ENCODE data around the gene TUBGCP2.
A peak's percentile ranks its signal among the peaks of the same experiment; 100 is the strongest.

TUBGCP2 gene

GRCh38 chr10:133306941-133307379 is 1.7 kb downstream of the TUBGCP2 start:
- FAIRE-seq (no peak), DNase-seq (ENCODE audit: low spot score) (no peak)

- DNase-seq (ENCODE audit: low spot score): no peak
- FAIRE-seq: no peak
Measured at GRCh38 chr10:133306097-133306476, 2.6 kb downstream of the TUBGCP2 start.

- FAIRE-seq (no peak), DNase-seq (ENCODE audit: low spot score) (no peak)
Measured at GRCh38 chr10:133303206-133303605, 5.5 kb downstream of the TUBGCP2 start.

DNA sequence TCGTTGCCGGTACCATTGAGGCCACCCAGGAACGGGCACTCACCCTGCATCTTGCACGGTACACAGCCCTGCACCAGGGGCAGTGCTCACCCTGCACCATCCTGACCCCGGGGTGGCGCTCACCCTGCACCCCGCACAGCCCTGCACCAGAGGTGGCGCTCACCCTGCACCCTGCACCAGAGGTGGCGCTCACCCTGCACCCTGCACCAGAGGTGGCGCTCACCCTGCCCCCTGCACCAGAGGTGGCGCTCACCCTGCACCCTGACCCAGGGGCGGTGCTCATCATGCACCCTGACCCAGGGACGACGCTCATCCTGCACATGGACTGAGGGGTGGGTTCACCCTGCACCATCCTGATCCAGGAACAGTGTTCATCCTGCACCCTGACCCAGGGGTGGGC is 6.4 kb downstream of the TUBGCP2 start:
- DNase-seq (ENCODE audit: low spot score) (no peak), FAIRE-seq (no peak)

- DNase-seq (ENCODE audit: low spot score) (no peak), FAIRE-seq (no peak)
Measured at GRCh38 chr10:133299738-133300137, 8.9 kb downstream of the TUBGCP2 start.

DNA sequence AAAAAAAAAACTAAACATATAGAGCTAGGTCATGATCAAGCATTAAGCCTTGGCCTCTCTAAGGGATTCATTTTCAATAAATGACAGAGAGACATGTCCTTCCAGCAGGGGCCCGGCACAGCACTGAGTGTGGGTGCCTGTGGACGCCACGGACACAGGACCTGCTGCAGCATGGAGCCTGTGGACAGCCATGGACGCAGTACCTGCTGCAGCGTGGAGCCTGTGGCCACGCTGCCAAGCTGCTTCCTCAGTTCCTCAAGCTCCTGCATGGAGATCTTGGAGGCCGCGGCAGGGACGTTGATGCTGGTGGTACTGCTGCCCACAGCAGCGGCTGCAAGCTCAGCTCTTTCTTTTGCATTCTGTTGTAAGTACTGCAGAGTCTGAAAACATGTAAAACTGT is 9.4 kb downstream of the TUBGCP2 start:
- no peak for DNase-seq (ENCODE audit: low spot score)
- FAIRE-seq: no peak

DNA sequence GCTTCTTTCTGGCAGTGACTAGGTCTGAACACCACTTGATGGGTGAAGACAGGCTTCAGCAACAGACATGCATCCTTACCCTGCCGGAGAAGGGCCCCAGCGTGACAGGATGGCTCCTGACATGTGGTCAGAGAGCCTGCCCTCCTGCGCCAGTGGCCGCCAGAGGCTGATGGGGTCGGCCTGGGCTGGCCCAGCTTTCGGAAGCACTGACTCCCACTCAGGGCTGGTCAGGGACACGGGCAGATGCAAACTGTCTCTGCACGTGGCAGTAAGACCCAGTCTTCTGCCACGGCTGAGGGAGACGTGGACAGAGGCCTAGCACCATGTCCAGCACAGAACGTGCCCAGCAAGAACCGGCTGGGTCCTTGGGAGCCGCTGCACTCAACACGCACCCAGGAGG is 10.2 kb downstream of the TUBGCP2 start:
- DNase-seq (ENCODE audit: low spot score) (no peak), FAIRE-seq (no peak)

- FAIRE-seq: no peak
- no peak for DNase-seq (ENCODE audit: low spot score)
Measured at GRCh38 chr10:133297504-133297903, 11.2 kb downstream of the TUBGCP2 start.

GRCh38 chr10:133295426-133296320 is 13.0 kb downstream of the TUBGCP2 start:
- FAIRE-seq (no peak), DNase-seq (ENCODE audit: low spot score) (no peak)

- FAIRE-seq (no peak), DNase-seq (ENCODE audit: low spot score) (no peak)
Measured at GRCh38 chr10:133294189-133294588, 14.5 kb downstream of the TUBGCP2 start.

- FAIRE-seq (no peak), DNase-seq (ENCODE audit: low spot score) (no peak)
Measured at GRCh38 chr10:133293810-133294119, 14.9 kb downstream of the TUBGCP2 start.

DNA sequence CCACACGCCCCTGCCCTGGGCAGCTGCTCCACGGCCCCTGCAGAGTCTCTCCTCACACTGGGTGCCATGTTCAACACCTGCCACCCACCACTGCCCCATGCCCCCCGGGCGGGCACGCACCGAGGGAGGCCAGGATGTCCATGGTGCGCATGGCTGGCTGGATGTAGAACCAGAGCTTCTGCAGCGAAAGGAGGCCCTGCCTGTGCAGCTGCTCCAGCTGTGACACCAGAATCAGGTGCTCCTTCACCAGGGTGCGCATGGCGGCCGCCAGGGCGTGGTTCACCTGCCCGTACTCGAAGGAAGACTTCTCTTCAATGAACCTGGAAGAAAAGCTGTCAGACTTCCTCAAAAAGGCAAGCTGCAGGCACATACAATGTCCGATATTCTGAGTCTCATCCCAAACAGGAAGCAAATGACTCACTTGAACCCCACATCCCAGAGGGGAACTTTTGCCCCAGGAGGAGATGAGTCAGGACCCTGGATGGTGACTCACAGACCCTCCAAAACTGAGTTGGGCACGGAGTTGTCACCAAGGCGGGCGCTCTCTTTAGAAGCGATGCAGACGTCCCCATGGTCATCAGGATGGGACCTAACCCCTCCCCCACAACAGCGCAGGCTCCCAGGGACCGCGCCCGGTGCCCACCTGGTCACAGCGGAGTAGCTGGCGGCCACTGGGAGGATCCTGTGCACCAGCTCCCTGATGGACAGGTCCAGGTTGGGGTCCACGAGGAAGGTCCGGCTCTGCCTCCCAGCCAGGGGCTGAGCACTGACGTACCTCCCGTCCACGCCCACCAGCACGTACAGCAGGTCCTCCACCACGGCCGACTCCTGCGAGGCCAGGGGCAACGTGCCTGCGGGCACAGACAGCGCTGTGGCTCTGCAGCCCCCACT is 15.5 kb downstream of the TUBGCP2 start:
- DNase-seq (ENCODE audit: low spot score): peak; percentile 7

GRCh38 chr10:133289761-133290160 is 18.9 kb downstream of the TUBGCP2 start:
- DNase-seq (ENCODE audit: low spot score) (no peak), FAIRE-seq (no peak)

More for the DNA sequence above, 15.5 kb downstream of the TUBGCP2 start:
- no peak for FAIRE-seq

DNA sequence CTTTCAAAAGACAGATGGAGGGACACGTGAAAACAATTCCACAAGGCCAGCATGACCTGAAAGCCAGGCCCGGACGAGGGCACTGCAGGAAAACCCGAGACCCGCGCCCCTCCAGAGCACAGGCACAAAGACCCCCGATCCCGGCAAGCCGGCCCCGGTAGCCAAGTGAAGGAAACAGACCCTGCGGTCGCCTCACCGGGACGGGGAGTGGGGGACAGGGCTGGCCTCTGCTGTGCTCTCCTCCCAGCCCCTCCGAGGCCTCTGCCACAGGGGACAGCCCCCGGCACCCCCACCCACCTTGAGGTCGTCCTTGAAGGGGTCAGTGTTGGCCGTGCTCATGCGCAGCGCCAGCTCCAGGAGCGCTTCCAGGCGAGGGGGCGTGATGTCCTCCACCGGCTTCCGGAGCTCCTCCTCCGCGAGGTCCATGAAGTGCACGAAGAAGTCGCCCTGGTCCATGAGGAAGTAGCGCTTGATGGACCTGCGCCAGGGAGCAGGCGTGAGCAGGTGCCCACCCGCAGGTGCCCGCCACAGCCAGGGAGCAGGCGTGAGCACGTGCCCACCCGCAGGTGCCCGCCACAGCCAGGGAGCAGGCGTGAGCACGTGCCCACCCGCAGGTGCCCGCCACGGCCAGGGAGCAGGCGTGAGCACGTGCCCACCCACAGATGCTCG is 20.7 kb downstream of the TUBGCP2 start:
- FAIRE-seq (no peak), DNase-seq (ENCODE audit: low spot score) (no peak)

- FAIRE-seq (no peak), DNase-seq (ENCODE audit: low spot score) (no peak)
Measured at GRCh38 chr10:133286366-133286765, 22.3 kb downstream of the TUBGCP2 start.

DNA sequence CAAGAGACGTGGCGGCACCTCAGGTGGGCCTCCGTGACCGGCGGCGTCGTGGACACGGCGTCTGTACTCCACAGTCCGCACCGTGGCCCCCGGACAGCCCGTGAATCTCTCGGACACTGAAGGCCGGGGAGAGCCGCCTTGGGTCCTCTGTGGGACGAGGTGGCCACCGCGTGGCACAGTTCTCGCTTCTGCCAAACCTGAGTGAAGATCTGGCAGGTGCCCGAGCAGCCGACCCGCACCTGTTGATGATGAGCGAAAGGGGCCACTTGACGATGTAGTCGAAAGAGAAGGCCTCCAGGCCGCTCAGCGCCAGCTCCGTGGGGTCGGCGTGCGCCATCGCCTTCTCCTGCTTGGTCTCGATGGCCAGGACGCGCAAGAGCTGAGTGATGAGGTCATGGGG is 23.5 kb downstream of the TUBGCP2 start:
- DNase-seq (ENCODE audit: low spot score) (no peak), FAIRE-seq (no peak)

- FAIRE-seq (no peak), DNase-seq (ENCODE audit: low spot score) (no peak)
Measured at GRCh38 chr10:133283931-133284330, 24.7 kb downstream of the TUBGCP2 start.

DNA sequence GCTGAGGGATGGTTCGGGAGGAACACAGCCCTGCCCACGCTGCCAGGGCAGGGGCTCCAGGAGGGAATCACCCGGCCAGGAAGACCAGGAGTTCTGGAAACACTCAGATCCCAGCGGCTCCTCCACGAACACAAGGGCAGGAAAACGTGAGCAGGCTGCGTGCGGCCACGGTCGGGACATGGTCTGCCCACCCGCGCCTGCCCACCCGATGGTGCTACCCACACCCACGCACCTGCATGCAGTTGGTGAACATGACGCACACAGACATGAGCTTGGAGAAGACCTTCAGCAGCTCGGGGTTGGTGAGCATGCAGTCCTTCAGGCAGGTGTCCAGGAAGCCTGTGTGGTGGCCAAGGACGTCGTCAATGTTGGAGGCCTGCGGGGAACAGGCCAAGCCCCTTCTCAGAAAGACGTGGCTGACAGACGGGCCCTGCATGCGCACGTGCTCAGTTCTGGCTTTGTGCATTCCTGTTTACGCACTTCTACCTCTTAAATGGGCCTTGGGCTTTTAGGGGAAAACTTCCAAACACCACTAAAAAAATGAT is 25.8 kb downstream of the TUBGCP2 start:
- FAIRE-seq: no peak
- no peak for DNase-seq (ENCODE audit: low spot score)

GRCh38 chr10:133281628-133282372 is 26.9 kb downstream of the TUBGCP2 start:
- DNase-seq (ENCODE audit: low spot score): no peak
- FAIRE-seq: no peak

DNA sequence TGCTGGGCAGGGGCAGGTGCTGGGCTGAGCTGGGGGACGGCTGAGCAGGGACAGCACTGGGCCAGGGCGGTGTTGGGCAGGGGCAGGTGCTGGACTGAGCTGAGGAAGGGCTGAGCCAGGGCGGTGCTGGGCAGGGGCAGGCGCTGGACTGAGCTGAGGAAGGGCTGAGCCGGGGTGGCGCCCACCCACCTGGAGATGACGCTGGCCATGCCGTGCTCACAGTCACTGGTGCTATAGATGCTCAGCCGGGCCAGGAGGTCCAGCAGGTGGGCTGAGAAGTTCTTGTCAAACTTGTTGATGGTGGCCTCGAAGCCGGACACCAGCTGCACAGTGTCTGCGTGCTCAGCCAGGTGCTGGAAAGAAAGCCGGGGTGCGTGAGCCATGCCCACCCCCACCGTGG is 27.6 kb downstream of the TUBGCP2 start:
- FAIRE-seq: no peak
- no peak for DNase-seq (ENCODE audit: low spot score)

Data from RCC 7860 (cell line).